Stomach smooth muscle (tissue), 2 donors: ENCODE measurements around the gene IL20RA.

Experiments
- H3K27ac ChIP-seq: one replicate; pipeline ENCODE4 v1.7.0; 2013; ENCODE audit warnings: mild to moderate bottlenecking, low read length, inconsistent platforms
- H3K27me3 ChIP-seq, 2 donors: one replicate each; pipeline ENCODE4 v1.7.0; 2013; ENCODE audit warnings: low read length in 2 of 2; ENCODE audit not compliant: insufficient read depth in 2 of 2, control insufficient read depth in 1 of 2
- H3K36me3 ChIP-seq, 2 donors: one replicate each; pipeline ENCODE4 v1.7.0; 2013; ENCODE audit warnings: low read length in 2 of 2; ENCODE audit not compliant: control insufficient read depth in 2 of 2, insufficient read depth in 2 of 2
- H3K4me1 ChIP-seq: one replicate; pipeline ENCODE4 v1.7.0; 2013; ENCODE audit warnings: low read length; ENCODE audit not compliant: control insufficient read depth, insufficient read depth
- H3K4me3 ChIP-seq, 2 donors: one replicate each; pipeline ENCODE4 v1.7.0; 2013; ENCODE audit warnings: low read length in 2 of 2
- H3K9ac ChIP-seq, 2 donors: one replicate each; pipeline ENCODE4 v1.7.0; 2013; ENCODE audit warnings: low read length in 2 of 2, mild to moderate bottlenecking in 1 of 2
- H3K9me3 ChIP-seq, 2 donors: one replicate each; pipeline ENCODE4 v1.7.0; 2013; ENCODE audit warnings: low read length in 2 of 2; ENCODE audit not compliant: control insufficient read depth in 2 of 2
- donor health status: healthy.
- donor health status: Pancreatic carcinoma.

IL20RA gene

GRCh38 chr6:136959471-136959891, 85.3 kb downstream of the IL20RA start:
- no peak overlapping the region for H3K27ac ChIP-seq
- H3K9ac ChIP-seq, result no peak overlapping the region
- H3K9me3 ChIP-seq, result no peaks in the 10 kb centered on the region
- H3K4me3 ChIP-seq, result no peak overlapping the region
- H3K27me3 ChIP-seq, result no peaks in the 10 kb centered on the region
- no peaks in the 10 kb centered on the region for H3K4me1 ChIP-seq
- no peaks in the 10 kb centered on the region for H3K36me3 ChIP-seq

GRCh38 chr6:136958168-136958567, 86.6 kb downstream of the IL20RA start:
- no peak overlapping the region for H3K9ac ChIP-seq
- H3K9me3 ChIP-seq, result no peaks in the 10 kb centered on the region
- H3K36me3 ChIP-seq, result no peaks in the 10 kb centered on the region
- no peaks in the 10 kb centered on the region for H3K4me1 ChIP-seq
- H3K27ac ChIP-seq, result no peak overlapping the region
- no peak overlapping the region for H3K4me3 ChIP-seq
- no peaks in the 10 kb centered on the region for H3K27me3 ChIP-seq

- Histone ChIP-seq H3K27ac (no peak overlapping the region), H3K9me3 (no peaks in the 10 kb centered on the region), H3K9ac (no peak overlapping the region), H3K4me3 (no peak overlapping the region), H3K27me3 (no peaks in the 10 kb centered on the region), H3K4me1 (no peaks in the 10 kb centered on the region), H3K36me3 (no peaks in the 10 kb centered on the region)
These were observed 87.9 kb downstream of the IL20RA start for GRCh38 chr6:136956590-136957544.

- Histone ChIP-seq H3K27me3 (no peaks in the 10 kb centered on the region), H3K9me3 (no peaks in the 10 kb centered on the region), H3K36me3 (no peaks in the 10 kb centered on the region), H3K4me1 (no peaks in the 10 kb centered on the region), H3K27ac (no peak overlapping the region), H3K9ac (no peak overlapping the region), H3K4me3 (no peak overlapping the region)
These were observed 89.6 kb downstream of the IL20RA start for GRCh38 chr6:136955123-136955522.

GRCh38 chr6:136952714-136953260, 92.0 kb downstream of the IL20RA start:
- H3K27me3 ChIP-seq, result no peaks in the 10 kb centered on the region
- no peaks in the 10 kb centered on the region for H3K9me3 ChIP-seq
- H3K4me1 ChIP-seq, result no peaks in the 10 kb centered on the region
- H3K36me3 ChIP-seq, result no peaks in the 10 kb centered on the region
- no peak overlapping the region for H3K9ac ChIP-seq
- H3K4me3 ChIP-seq, result no peak overlapping the region
- no peak overlapping the region for H3K27ac ChIP-seq

- peaks cover 0 to under 1% of the 10 kb centered on the region in 2 donors for H3K27me3 ChIP-seq
- H3K4me3 ChIP-seq, result no peak overlapping the region
- H3K36me3 ChIP-seq, result no peaks in the 10 kb centered on the region
- no peaks in the 10 kb centered on the region for H3K4me1 ChIP-seq
- no peak overlapping the region for H3K27ac ChIP-seq
- no peak overlapping the region for H3K9ac ChIP-seq
- no peaks in the 10 kb centered on the region for H3K9me3 ChIP-seq
These were observed 94.2 kb downstream of the IL20RA start for GRCh38 chr6:136950436-136951126.
